ENCODE measurements around the gene CAMK1D.

Gene CAMK1D

DNA sequence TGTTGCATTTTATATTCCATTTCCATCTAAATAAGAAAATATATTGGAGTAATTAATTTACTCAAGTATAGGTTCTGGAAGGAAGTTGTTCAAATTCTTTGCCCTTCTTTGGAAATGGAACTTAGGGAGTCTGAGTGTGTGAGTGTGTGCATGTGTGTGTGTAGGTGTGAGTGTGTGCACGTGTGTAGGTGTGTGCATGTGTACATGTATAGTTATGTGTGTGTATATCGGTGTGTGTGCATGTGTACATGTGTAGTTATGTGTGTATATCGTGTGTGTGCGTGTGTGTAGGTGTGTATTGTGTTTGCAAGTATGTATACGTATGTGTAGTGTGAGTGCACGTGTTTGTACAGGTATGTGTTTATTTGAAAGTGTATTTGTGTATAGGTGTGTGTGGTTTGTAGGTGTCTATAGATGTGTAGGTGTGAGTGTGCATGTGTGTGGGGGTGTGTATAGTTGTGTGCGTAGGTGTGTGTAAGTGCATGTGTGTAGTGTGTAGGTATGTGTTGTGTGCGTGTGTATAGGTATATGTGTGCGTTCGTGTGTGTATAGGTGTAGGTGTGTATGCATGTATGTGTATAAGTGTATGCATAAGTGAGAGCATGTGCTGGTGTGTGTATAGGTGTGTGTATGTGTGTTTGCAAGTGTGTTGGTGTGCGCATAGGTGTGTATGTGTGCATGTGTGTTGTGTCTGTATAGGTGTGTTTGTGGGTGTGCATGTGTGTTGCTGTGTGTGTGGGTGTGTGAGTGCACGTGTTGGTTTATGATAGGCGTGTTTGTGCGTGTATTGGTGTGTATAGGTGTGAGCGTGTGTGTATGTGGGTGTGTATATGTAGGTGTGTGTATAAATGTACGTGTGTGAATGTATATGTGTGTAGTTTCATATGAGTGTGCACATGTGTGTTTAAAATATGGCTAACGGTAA is 266.2 kb downstream of the CAMK1D start:
- Histone ChIP-seq H3K4me3 (ENCODE audit: low read length) (no peak overlapping the region), H3K36me3 (replicated peaks; ENCODE audit: insufficient read depth, low read length) (no peaks in the 10 kb centered on the region), H3K27ac (ENCODE audit: low read length) (no peak overlapping the region), H3K9me2 (replicated peaks; ENCODE audit: insufficient read depth, low read length) (no peaks in the 10 kb centered on the region), H3K79me2 (ENCODE audit: low read length) (peaks cover 6% of the 10 kb centered on the region), H4K20me1 (ENCODE audit: insufficient read depth, low read length) (no peaks in the 10 kb centered on the region), H3K27me3 (replicated peaks; ENCODE audit: insufficient read depth, low read length) (no peaks in the 10 kb centered on the region), H3K4me1 (ENCODE audit: low read length) (no peaks in the 10 kb centered on the region), H3K4me2 (ENCODE audit: low read depth, low read length) (no peak overlapping the region), H2AFZ (ENCODE audit: low read length) (no peak overlapping the region), H3K9ac (ENCODE audit: low read length) (no peak overlapping the region), H3K9me3 (replicated peaks; ENCODE audit: insufficient read depth, low read length) (no peaks in the 10 kb centered on the region), H3F3A (ENCODE audit: insufficient read depth, low read length) (no peaks in the 10 kb centered on the region)
- TF ChIP-seq, protein P1, sequence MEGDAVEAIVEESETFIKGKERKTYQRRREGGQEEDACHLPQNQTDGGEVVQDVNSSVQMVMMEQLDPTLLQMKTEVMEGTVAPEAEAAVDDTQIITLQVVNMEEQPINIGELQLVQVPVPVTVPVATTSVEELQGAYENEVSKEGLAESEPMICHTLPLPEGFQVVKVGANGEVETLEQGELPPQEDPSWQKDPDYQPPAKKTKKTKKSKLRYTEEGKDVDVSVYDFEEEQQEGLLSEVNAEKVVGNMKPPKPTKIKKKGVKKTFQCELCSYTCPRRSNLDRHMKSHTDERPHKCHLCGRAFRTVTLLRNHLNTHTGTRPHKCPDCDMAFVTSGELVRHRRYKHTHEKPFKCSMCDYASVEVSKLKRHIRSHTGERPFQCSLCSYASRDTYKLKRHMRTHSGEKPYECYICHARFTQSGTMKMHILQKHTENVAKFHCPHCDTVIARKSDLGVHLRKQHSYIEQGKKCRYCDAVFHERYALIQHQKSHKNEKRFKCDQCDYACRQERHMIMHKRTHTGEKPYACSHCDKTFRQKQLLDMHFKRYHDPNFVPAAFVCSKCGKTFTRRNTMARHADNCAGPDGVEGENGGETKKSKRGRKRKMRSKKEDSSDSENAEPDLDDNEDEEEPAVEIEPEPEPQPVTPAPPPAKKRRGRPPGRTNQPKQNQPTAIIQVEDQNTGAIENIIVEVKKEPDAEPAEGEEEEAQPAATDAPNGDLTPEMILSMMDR (IDR thresholded peaks at IDR 0.05; ENCODE audit: low read length): no peak
- TF ChIP-seq EZH2 (optimal IDR thresholded peaks at IDR 0.05; ENCODE audit: low read depth, low read length) (no peak), EZH2phosphoT487 (IDR thresholded peaks at IDR 0.05; ENCODE audit: low read length) (no peak)
- no peak for DNase-seq

DNA sequence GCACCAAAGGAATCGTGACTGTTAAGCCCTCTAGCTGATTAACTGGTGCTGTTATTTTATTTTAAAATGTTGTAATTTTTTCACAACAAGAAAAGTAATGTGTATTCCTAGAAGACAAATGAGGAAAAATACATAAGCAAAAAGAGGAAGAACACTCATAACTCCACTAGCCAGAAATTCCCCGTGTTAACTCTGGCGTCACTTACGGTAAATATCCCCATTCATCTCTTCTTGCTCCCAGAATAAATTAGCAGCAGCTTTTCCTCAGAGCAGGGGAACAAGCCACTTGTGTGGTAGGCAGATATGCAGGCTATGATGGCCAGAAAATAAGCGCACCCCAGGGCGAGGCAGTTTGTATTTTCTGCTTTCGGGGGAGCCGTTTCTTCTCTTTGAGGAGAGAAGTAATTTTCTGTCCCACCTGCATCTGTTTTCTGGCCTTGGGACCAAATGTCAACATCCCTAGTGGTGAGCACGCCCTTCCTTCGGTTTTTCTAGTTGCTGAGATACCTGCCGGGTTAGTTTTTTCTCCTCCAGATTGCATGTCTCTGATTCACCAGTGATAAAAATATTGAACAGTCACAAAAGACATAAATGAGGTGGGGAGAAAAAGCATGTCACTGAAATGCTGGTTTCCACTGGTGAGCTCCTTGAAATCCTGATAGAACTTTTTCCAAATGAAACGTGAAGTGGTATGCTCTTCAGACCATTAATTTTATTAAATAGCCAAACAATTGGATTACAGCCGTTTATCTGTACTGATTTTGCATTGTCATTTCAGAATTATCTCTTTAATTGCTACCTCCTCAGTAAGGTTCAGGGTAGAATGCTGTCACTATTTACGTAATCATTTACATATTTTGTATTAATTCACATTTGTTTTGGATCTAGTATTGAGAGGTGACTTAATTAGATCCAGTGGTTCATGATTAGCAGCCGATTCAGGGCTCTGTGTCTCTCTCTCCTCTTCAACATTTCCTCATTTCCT is 268.1 kb downstream of the CAMK1D start:
- Histone ChIP-seq H2AFZ (ENCODE audit: low read length) (no peak overlapping the region), H3F3A (ENCODE audit: insufficient read depth, low read length) (no peaks in the 10 kb centered on the region), H3K9ac (ENCODE audit: low read length) (no peak overlapping the region), H4K20me1 (ENCODE audit: insufficient read depth, low read length) (no peaks in the 10 kb centered on the region), H3K4me2 (ENCODE audit: low read depth, low read length) (no peak overlapping the region), H3K79me2 (ENCODE audit: low read length) (peaks cover 6% of the 10 kb centered on the region), H3K36me3 (replicated peaks; ENCODE audit: insufficient read depth, low read length) (no peaks in the 10 kb centered on the region), H3K9me3 (replicated peaks; ENCODE audit: insufficient read depth, low read length) (no peaks in the 10 kb centered on the region), H3K27me3 (replicated peaks; ENCODE audit: insufficient read depth, low read length) (no peaks in the 10 kb centered on the region), H3K4me3 (ENCODE audit: low read length) (no peak overlapping the region), H3K4me1 (ENCODE audit: low read length) (no peaks in the 10 kb centered on the region), H3K9me2 (replicated peaks; ENCODE audit: insufficient read depth, low read length) (no peaks in the 10 kb centered on the region), H3K27ac (ENCODE audit: low read length) (no peak overlapping the region)
- TF ChIP-seq EZH2 (optimal IDR thresholded peaks at IDR 0.05; ENCODE audit: low read depth, low read length) (no peak), EZH2phosphoT487 (IDR thresholded peaks at IDR 0.05; ENCODE audit: low read length) (no peak)
- TF ChIP-seq, protein P1 (IDR thresholded peaks at IDR 0.05; ENCODE audit: low read length): no peak
- DNase-seq: no peak

DNA sequence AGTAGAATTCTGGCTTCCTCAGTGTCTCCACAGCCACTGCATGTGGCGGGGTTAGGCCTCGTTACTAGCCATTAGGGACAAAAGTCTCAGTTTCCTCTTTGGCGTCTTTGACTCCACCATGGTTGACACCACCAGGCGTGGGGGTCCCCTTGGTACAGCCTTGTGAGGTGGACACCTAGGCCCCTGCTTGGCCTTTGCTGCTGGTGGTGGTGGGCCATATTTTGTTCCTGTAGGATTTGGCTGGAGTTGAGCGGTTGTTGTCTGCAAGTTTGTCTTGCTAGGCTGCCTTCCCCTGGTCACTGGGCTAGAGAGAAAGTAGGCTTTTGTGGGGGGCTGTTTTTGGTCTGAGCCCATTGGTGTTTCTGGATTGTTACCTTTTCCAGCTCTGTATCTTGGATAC is 272.7 kb downstream of the CAMK1D start:
- no peaks in the 10 kb centered on the region for H3K9me3 ChIP-seq (replicated peaks; ENCODE audit: insufficient read depth, low read length)
- H3K36me3 ChIP-seq (replicated peaks; ENCODE audit: insufficient read depth, low read length): no peaks in the 10 kb centered on the region
- no peaks in the 10 kb centered on the region for H3F3A ChIP-seq (ENCODE audit: insufficient read depth, low read length)
- no peak for DNase-seq
- H3K9me2 ChIP-seq (replicated peaks; ENCODE audit: insufficient read depth, low read length): no peaks in the 10 kb centered on the region
- no peaks in the 10 kb centered on the region for H3K4me1 ChIP-seq (ENCODE audit: low read length)
- no peaks in the 10 kb centered on the region for H4K20me1 ChIP-seq (ENCODE audit: insufficient read depth, low read length)
- H3K27ac ChIP-seq (ENCODE audit: low read length): no peak overlapping the region
- H3K4me2 ChIP-seq (ENCODE audit: low read depth, low read length): no peak overlapping the region
- TF ChIP-seq EZH2 (optimal IDR thresholded peaks at IDR 0.05; ENCODE audit: low read depth, low read length) (no peak), EZH2phosphoT487 (IDR thresholded peaks at IDR 0.05; ENCODE audit: low read length) (no peak)
- TF ChIP-seq, protein P1 (IDR thresholded peaks at IDR 0.05; ENCODE audit: low read length): no peak
- H2AFZ ChIP-seq (ENCODE audit: low read length): no peak overlapping the region
- H3K9ac ChIP-seq (ENCODE audit: low read length): no peak overlapping the region
- H3K27me3 ChIP-seq (replicated peaks; ENCODE audit: insufficient read depth, low read length): no peaks in the 10 kb centered on the region
- no peak overlapping the region for H3K4me3 ChIP-seq (ENCODE audit: low read length)
- peaks cover 6% of the 10 kb centered on the region for H3K79me2 ChIP-seq (ENCODE audit: low read length)
